Measurements from ENCODE around the gene ZNF148.
"Not testable (repeated sequence)": the region's sequence is repeated elsewhere in the genome, so short reads cannot be mapped to it uniquely, and the experiment has no call there.

Gene ZNF148

GRCh38 chr3:125374996-125375941 is at the start of gene ZNF148:
TSS of gene ZNF148 (minus strand) at chr3:125375325. CDS start at chr3:125313640, 61,685 bp downstream.
- DNase-seq: peak; percentile 91

GRCh38 chr3:125418306-125418705 is 43.2 kb upstream of the ZNF148 start:
- DNase-seq: no peak

GRCh38 chr3:125416235-125416634 is 41.1 kb upstream of the ZNF148 start:
- no peak for DNase-seq

GRCh38 chr3:125414669-125415068 is 39.5 kb upstream of the ZNF148 start:
- no peak for DNase-seq

GRCh38 chr3:125410922-125411321 is 35.8 kb upstream of the ZNF148 start:
- no peak for DNase-seq

- DNase-seq: no peak
Measured at GRCh38 chr3:125406070-125406469, 30.9 kb upstream of the ZNF148 start.

GRCh38 chr3:125405515-125405914 is 30.4 kb upstream of the ZNF148 start:
- DNase-seq: not testable (repeated sequence)

GRCh38 chr3:125403789-125404188 is 28.7 kb upstream of the ZNF148 start:
- DNase-seq: no peak

- no peak for DNase-seq
Measured at GRCh38 chr3:125402639-125403038, 27.5 kb upstream of the ZNF148 start.

- no peak for DNase-seq
Measured at GRCh38 chr3:125401402-125401801, 26.3 kb upstream of the ZNF148 start.

- no peak for DNase-seq
Measured at GRCh38 chr3:125398952-125399351, 23.8 kb upstream of the ZNF148 start.

- no peak for DNase-seq
Measured at GRCh38 chr3:125395091-125395490, 20.0 kb upstream of the ZNF148 start.

GRCh38 chr3:125394406-125394805 is 19.3 kb upstream of the ZNF148 start:
- no peak for DNase-seq

GRCh38 chr3:125389282-125389681 is 14.2 kb upstream of the ZNF148 start:
- no peak for DNase-seq

GRCh38 chr3:125388369-125388768 is 13.2 kb upstream of the ZNF148 start:
- DNase-seq: not testable (repeated sequence)

- DNase-seq: no peak
Measured at GRCh38 chr3:125386811-125387210, 11.7 kb upstream of the ZNF148 start.

GRCh38 chr3:125383744-125384143 is 8.6 kb upstream of the ZNF148 start:
- DNase-seq: no peak

- no peak for DNase-seq
Measured at GRCh38 chr3:125382298-125382697, 7.2 kb upstream of the ZNF148 start.

GRCh38 chr3:125381743-125382142 is 6.6 kb upstream of the ZNF148 start:
- peak; percentile 28 for DNase-seq

GRCh38 chr3:125381314-125381713 is 6.2 kb upstream of the ZNF148 start:
- DNase-seq: no peak

- no peak for DNase-seq
Measured at GRCh38 chr3:125379483-125379882, 4.4 kb upstream of the ZNF148 start.

- DNase-seq: no peak
Measured at GRCh38 chr3:125378762-125379161, 3.6 kb upstream of the ZNF148 start.

GRCh38 chr3:125375950-125376679 is 990 bp upstream of the ZNF148 start:
- no peak for DNase-seq

GRCh38 chr3:125374501-125374995 is 577 bp downstream of the ZNF148 start:
- DNase-seq: peak; percentile 48

Data from stimulated activated CD8-positive, alpha-beta memory T cell treated with anti-CD3 and anti-CD28 coated beads, Interleukin-4, amount 100 ng/mL, for 48 hours (primary cell).